HepG2 (cell line): Measurements from ENCODE around the gene GLDN. TPM values are rescaled to one million over a fixed set of nuclear protein-coding genes. Genes with fewer than 3 reads are reported as not detected.
A peak's percentile ranks its signal among the peaks of the same experiment; 100 is the strongest.

ENCODE experiments used
- ADNP ChIP-seq: sonication (generic); formaldehyde crosslinking; IDR thresholded peaks from 2 replicates; pipeline ENCODE4 v1.4.0; 2020; ENCODE audit warnings: missing genetic modification reagents
- ARID2 ChIP-seq: sonication (generic); formaldehyde crosslinking; IDR thresholded peaks from 2 replicates; pipeline ENCODE4 v1.8.1; 2022; ENCODE audit warnings: mild to moderate bottlenecking, missing genetic modification reagents, borderline replicate concordance
- ISL2 ChIP-seq: sonication (generic); formaldehyde crosslinking; IDR thresholded peaks from 2 replicates; pipeline ENCODE4 v1.5.0; 2020; ENCODE audit warnings: missing genetic modification reagents
- NCOA5 ChIP-seq: sonication (generic); formaldehyde crosslinking; IDR thresholded peaks from 2 replicates; pipeline ENCODE4 v1.4.0; 2020; ENCODE audit warnings: missing genetic modification reagents
- RBM39 ChIP-seq: fragments of 200-400 bp; formaldehyde crosslinking; IDR thresholded peaks from one replicate; pipeline ENCODE4 v1.6.1; 2018; ENCODE audit warnings: antibody characterized with exemption, mild to moderate bottlenecking, low read depth, low read length; ENCODE audit not compliant: poor library complexity, severe bottlenecking
- SALL1 ChIP-seq: sonication (generic); formaldehyde crosslinking; IDR thresholded peaks from 2 replicates; pipeline ENCODE4 v1.8.0; 2022; ENCODE audit warnings: mild to moderate bottlenecking, missing genetic modification reagents
- ZNF780A ChIP-seq: sonication (generic); formaldehyde crosslinking; IDR thresholded peaks from 2 replicates; pipeline ENCODE4 v1.8.0; 2022; ENCODE audit warnings: mild to moderate bottlenecking, missing genetic modification reagents, moderate library complexity
- ZNF792 ChIP-seq: IDR thresholded peaks from 2 replicates; pipeline ENCODE4 v1.6.1; 2016
- polyA plus RNA-seq, 8 experiments: library from polyadenylated mRNA; depleted of rRNA in 3 of 8; stranded (reverse) in 7 of 8; unstranded in 1 of 8; fragments of >200 nt; fragmentation: Illumina TruSeq in 4 of 8; extraction: Trizol in 4 of 8; gene quantifications; 2 replicates each; pipeline versions ENCODE4 v1.2.1 to v1.2.3, GENCODE V29; 2011 to 2016; ENCODE audit warnings: low read depth in 4 of 8, missing spikeins in 1 of 8, mixed read lengths in 1 of 8; ENCODE audit not compliant: insufficient read depth in 1 of 8
- total RNA-seq, 5 experiments: library from RNA; depleted of rRNA; stranded (reverse); fragments of >200 nt; fragmentation: Illumina TruSeq; extraction: Trizol; gene quantifications; 2 replicates each; pipeline ENCODE4 v1.2.3, GENCODE V29; 2016; ENCODE audit warnings: low read depth in 1 of 5
- TF ChIP-seq, protein P1 (sequence below): sonication (generic); formaldehyde crosslinking; IDR thresholded peaks from 2 replicates; pipeline ENCODE4 v1.4.0; 2020; ENCODE audit warnings: missing genetic modification reagents, borderline replicate concordance
- TF ChIP-seq, protein P2 (sequence below): sonication (generic); formaldehyde crosslinking; IDR thresholded peaks from 2 replicates; pipeline ENCODE4 v1.5.1; 2020; ENCODE audit warnings: mild to moderate bottlenecking, missing genetic modification reagents, borderline replicate concordance
- TF ChIP-seq, protein P3 (sequence below): IDR thresholded peaks from 2 replicates; pipeline ENCODE4 v1.6.1; 2016; ENCODE audit warnings: low read depth, missing genetic modification reagents, missing compliant biosample characterization
- TF ChIP-seq, protein P4 (sequence below): sonication (generic); formaldehyde crosslinking; IDR thresholded peaks from 2 replicates; pipeline ENCODE4 v1.5.0; 2020; ENCODE audit warnings: mild to moderate bottlenecking, missing genetic modification reagents

Gene GLDN
- total and polyA plus RNA-seq, 2 of the 13 experiments (the other 11 are each of a cell fraction or from before 2014, with no cell fraction given), result 0.86 to 1.0 TPM

DNA sequence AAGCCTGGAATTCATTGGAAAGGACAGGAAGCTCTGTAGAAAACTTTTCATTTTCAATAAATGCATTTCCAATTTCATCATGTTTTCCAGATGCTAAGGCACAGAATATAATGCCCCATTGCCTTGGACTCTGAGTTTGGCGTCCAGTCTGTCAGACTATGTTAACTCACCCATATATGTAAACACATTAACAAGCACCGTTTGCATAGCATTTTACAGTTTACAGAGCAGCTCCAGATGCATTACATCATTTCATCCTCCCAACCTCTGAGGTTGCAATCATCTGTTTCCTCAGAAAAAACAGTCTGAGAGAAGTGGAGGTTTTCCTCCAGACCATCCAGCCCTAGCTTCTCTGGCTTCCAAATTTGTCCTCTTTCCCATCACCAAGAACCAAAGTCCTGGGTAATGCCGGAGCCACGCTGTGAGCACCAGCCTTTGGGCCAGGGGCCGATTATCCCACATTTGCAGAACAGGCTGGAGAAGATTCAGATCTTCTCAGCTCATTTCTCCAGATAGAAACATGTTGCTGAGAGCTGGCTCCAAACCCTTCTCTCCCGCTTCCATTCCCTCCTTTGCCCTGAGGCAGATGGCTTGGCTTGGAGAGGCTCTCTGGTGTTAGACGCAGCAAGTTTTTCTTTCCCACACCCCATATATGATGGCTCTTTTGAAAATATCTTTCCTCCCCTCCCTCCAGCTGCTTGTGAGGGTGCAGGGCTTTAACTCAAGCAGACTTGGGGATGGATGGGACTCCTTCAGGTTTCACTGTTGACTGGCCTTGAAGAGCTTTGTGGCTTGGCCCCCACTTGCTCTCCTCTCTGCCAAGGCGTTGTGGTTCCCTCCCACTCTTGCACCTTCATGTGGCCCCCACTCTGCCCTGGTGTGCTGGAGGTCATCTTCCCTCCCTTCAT lies 29.0 kb upstream of the GLDN start (continued):
- TF ChIP-seq ZNF780A (CRISPR knock-in tag) (no peak), SALL1 (CRISPR knock-in tag) (peak; percentile 56; the same call in 1 of the 2 replicates), ZNF792 (no peak), NCOA5 (no peak), ADNP (CRISPR knock-in tag) (no peak), ARID2 (CRISPR knock-in tag) (no peak), ISL2 (0 out of 2 replicates have a peak, but pooled peaks have one; percentile 55), RBM39 (no peak)
- TF ChIP-seq, protein P1, sequence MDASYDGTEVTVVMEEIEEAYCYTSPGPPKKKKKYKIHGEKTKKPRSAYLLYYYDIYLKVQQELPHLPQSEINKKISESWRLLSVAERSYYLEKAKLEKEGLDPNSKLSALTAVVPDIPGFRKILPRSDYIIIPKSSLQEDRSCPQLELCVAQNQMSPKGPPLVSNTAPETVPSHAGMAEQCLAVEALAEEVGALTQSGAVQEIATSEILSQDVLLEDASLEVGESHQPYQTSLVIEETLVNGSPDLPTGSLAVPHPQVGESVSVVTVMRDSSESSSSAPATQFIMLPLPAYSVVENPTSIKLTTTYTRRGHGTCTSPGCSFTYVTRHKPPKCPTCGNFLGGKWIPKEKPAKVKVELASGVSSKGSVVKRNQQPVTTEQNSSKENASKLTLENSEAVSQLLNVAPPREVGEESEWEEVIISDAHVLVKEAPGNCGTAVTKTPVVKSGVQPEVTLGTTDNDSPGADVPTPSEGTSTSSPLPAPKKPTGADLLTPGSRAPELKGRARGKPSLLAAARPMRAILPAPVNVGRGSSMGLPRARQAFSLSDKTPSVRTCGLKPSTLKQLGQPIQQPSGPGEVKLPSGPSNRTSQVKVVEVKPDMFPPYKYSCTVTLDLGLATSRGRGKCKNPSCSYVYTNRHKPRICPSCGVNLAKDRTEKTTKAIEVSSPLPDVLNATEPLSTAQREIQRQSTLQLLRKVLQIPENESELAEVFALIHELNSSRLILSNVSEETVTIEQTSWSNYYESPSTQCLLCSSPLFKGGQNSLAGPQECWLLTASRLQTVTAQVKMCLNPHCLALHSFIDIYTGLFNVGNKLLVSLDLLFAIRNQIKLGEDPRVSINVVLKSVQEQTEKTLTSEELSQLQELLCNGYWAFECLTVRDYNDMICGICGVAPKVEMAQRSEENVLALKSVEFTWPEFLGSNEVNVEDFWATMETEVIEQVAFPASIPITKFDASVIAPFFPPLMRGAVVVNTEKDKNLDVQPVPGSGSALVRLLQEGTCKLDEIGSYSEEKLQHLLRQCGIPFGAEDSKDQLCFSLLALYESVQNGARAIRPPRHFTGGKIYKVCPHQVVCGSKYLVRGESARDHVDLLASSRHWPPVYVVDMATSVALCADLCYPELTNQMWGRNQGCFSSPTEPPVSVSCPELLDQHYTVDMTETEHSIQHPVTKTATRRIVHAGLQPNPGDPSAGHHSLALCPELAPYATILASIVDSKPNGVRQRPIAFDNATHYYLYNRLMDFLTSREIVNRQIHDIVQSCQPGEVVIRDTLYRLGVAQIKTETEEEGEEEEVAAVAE (CRISPR knock-in tag), result no peak
- TF ChIP-seq, protein P2, sequence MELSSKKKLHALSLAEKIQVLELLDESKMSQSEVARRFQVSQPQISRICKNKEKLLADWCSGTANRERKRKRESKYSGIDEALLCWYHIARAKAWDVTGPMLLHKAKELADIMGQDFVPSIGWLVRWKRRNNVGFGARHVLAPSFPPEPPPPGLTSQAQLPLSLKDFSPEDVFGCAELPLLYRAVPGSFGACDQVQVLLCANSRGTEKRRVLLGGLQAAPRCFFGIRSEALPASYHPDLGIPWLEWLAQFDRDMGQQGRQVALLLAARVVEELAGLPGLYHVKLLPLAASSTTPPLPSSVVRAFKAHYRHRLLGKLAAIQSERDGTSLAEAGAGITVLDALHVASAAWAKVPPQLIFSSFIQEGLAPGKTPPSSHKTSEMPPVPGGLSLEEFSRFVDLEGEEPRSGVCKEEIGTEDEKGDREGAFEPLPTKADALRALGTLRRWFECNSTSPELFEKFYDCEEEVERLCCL (CRISPR knock-in tag), result no peak
- TF ChIP-seq, protein P3, sequence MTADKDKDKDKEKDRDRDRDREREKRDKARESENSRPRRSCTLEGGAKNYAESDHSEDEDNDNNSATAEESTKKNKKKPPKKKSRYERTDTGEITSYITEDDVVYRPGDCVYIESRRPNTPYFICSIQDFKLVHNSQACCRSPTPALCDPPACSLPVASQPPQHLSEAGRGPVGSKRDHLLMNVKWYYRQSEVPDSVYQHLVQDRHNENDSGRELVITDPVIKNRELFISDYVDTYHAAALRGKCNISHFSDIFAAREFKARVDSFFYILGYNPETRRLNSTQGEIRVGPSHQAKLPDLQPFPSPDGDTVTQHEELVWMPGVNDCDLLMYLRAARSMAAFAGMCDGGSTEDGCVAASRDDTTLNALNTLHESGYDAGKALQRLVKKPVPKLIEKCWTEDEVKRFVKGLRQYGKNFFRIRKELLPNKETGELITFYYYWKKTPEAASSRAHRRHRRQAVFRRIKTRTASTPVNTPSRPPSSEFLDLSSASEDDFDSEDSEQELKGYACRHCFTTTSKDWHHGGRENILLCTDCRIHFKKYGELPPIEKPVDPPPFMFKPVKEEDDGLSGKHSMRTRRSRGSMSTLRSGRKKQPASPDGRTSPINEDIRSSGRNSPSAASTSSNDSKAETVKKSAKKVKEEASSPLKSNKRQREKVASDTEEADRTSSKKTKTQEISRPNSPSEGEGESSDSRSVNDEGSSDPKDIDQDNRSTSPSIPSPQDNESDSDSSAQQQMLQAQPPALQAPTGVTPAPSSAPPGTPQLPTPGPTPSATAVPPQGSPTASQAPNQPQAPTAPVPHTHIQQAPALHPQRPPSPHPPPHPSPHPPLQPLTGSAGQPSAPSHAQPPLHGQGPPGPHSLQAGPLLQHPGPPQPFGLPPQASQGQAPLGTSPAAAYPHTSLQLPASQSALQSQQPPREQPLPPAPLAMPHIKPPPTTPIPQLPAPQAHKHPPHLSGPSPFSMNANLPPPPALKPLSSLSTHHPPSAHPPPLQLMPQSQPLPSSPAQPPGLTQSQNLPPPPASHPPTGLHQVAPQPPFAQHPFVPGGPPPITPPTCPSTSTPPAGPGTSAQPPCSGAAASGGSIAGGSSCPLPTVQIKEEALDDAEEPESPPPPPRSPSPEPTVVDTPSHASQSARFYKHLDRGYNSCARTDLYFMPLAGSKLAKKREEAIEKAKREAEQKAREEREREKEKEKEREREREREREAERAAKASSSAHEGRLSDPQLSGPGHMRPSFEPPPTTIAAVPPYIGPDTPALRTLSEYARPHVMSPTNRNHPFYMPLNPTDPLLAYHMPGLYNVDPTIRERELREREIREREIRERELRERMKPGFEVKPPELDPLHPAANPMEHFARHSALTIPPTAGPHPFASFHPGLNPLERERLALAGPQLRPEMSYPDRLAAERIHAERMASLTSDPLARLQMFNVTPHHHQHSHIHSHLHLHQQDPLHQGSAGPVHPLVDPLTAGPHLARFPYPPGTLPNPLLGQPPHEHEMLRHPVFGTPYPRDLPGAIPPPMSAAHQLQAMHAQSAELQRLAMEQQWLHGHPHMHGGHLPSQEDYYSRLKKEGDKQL, result no peak
- TF ChIP-seq, protein P4, sequence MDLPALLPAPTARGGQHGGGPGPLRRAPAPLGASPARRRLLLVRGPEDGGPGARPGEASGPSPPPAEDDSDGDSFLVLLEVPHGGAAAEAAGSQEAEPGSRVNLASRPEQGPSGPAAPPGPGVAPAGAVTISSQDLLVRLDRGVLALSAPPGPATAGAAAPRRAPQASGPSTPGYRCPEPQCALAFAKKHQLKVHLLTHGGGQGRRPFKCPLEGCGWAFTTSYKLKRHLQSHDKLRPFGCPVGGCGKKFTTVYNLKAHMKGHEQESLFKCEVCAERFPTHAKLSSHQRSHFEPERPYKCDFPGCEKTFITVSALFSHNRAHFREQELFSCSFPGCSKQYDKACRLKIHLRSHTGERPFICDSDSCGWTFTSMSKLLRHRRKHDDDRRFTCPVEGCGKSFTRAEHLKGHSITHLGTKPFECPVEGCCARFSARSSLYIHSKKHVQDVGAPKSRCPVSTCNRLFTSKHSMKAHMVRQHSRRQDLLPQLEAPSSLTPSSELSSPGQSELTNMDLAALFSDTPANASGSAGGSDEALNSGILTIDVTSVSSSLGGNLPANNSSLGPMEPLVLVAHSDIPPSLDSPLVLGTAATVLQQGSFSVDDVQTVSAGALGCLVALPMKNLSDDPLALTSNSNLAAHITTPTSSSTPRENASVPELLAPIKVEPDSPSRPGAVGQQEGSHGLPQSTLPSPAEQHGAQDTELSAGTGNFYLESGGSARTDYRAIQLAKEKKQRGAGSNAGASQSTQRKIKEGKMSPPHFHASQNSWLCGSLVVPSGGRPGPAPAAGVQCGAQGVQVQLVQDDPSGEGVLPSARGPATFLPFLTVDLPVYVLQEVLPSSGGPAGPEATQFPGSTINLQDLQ (CRISPR knock-in tag), result no peak
